T-helper 1 cell treated with Interleukin-12 subunit alpha and Interleukin-12 subunit beta and Interleukin-4 antibody, amounts not matched to agents 30 μg/mL and 1 μg/mL, for 36 hours (primary cell): ENCODE results near the gene SMYD2.

Experiments used
- H3K27ac Mint-ChIP-seq: one replicate; pipeline ENCODE4 v1.8.0; 2021; ENCODE audit warnings: mild to moderate bottlenecking, mixed read lengths
- H3K27me3 Mint-ChIP-seq: one replicate; pipeline ENCODE4 v1.8.0; 2021; ENCODE audit warnings: low read depth, mixed read lengths
- H3K36me3 Mint-ChIP-seq: one replicate; pipeline ENCODE4 v1.8.0; 2021; ENCODE audit warnings: low read depth, mixed read lengths
- H3K4me1 Mint-ChIP-seq: one replicate; pipeline ENCODE4 v1.8.0; 2021; ENCODE audit warnings: low read depth, mixed read lengths
- H3K4me3 Mint-ChIP-seq: one replicate; pipeline ENCODE4 v1.8.0; 2021; ENCODE audit warnings: mild to moderate bottlenecking, moderate library complexity, mixed read lengths
- H3K9me3 Mint-ChIP-seq: one replicate; pipeline ENCODE4 v1.8.0; 2021; ENCODE audit warnings: mixed read lengths

SMYD2 gene

GRCh38 chr1:214324896-214325800 is 44.2 kb downstream of the SMYD2 start:
- H3K27ac Mint-ChIP-seq = no peak overlapping the region
- H3K36me3 Mint-ChIP-seq = peaks cover 5% of the 10 kb centered on the region
- H3K9me3 Mint-ChIP-seq = no peaks in the 10 kb centered on the region
- H3K27me3 Mint-ChIP-seq = no peaks in the 10 kb centered on the region
- H3K4me3 Mint-ChIP-seq = no peak overlapping the region
- no peaks in the 10 kb centered on the region for H3K4me1 Mint-ChIP-seq

- Mint-ChIP-seq H3K9me3 (no peaks in the 10 kb centered on the region), H3K36me3 (peaks cover 5% of the 10 kb centered on the region), H3K27ac (no peak overlapping the region), H3K4me3 (no peak overlapping the region), H3K27me3 (no peaks in the 10 kb centered on the region), H3K4me1 (no peaks in the 10 kb centered on the region)
These were observed 45.4 kb downstream of the SMYD2 start for GRCh38 chr1:214326406-214326805.

- Mint-ChIP-seq H3K27ac (no peak overlapping the region), H3K4me1 (peaks cover 5% of the 10 kb centered on the region), H3K36me3 (peaks cover 8% of the 10 kb centered on the region), H3K27me3 (no peaks in the 10 kb centered on the region), H3K4me3 (no peak overlapping the region), H3K9me3 (no peaks in the 10 kb centered on the region)
These were observed 46.6 kb downstream of the SMYD2 start for GRCh38 chr1:214327514-214327913.

GRCh38 chr1:214328770-214329469 is 48.0 kb downstream of the SMYD2 start:
- no peak overlapping the region for H3K4me3 Mint-ChIP-seq
- H3K27ac Mint-ChIP-seq = no peak overlapping the region
- H3K9me3 Mint-ChIP-seq = no peaks in the 10 kb centered on the region
- H3K36me3 Mint-ChIP-seq = peaks cover 8% of the 10 kb centered on the region
- H3K27me3 Mint-ChIP-seq = no peaks in the 10 kb centered on the region
- peaks cover 11% of the 10 kb centered on the region for H3K4me1 Mint-ChIP-seq

- no peaks in the 10 kb centered on the region for H3K9me3 Mint-ChIP-seq
- no peaks in the 10 kb centered on the region for H3K27me3 Mint-ChIP-seq
- no peak overlapping the region for H3K27ac Mint-ChIP-seq
- H3K36me3 Mint-ChIP-seq = peaks cover 9% of the 10 kb centered on the region
- peaks cover 11% of the 10 kb centered on the region for H3K4me1 Mint-ChIP-seq
- H3K4me3 Mint-ChIP-seq = no peak overlapping the region
These were observed 48.7 kb downstream of the SMYD2 start for GRCh38 chr1:214329470-214330220.

GRCh38 chr1:214330222-214330621 is 49.3 kb downstream of the SMYD2 start:
- no peaks in the 10 kb centered on the region for H3K27me3 Mint-ChIP-seq
- H3K4me1 Mint-ChIP-seq = peaks cover 11% of the 10 kb centered on the region
- H3K4me3 Mint-ChIP-seq = no peak overlapping the region
- H3K9me3 Mint-ChIP-seq = no peaks in the 10 kb centered on the region
- no peak overlapping the region for H3K27ac Mint-ChIP-seq
- H3K36me3 Mint-ChIP-seq = peaks cover 9% of the 10 kb centered on the region

GRCh38 chr1:214330715-214331114 is 49.8 kb downstream of the SMYD2 start:
- peaks cover 11% of the 10 kb centered on the region for H3K4me1 Mint-ChIP-seq
- H3K27ac Mint-ChIP-seq = no peak overlapping the region
- peaks cover 9% of the 10 kb centered on the region for H3K36me3 Mint-ChIP-seq
- H3K27me3 Mint-ChIP-seq = no peaks in the 10 kb centered on the region
- no peaks in the 10 kb centered on the region for H3K9me3 Mint-ChIP-seq
- H3K4me3 Mint-ChIP-seq = no peak overlapping the region

- no peak overlapping the region for H3K4me3 Mint-ChIP-seq
These were observed 50.2 kb downstream of the SMYD2 start for GRCh38 chr1:214331180-214331579.

GRCh38 chr1:214331827-214332423 is 51.0 kb downstream of the SMYD2 start:
- no peak overlapping the region for H3K27ac Mint-ChIP-seq
- H3K4me3 Mint-ChIP-seq = no peak overlapping the region
- H3K27me3 Mint-ChIP-seq = no peaks in the 10 kb centered on the region
- H3K9me3 Mint-ChIP-seq = no peaks in the 10 kb centered on the region
- H3K4me1 Mint-ChIP-seq = peaks cover 13% of the 10 kb centered on the region
- H3K36me3 Mint-ChIP-seq = peaks cover 7% of the 10 kb centered on the region

More at GRCh38 chr1:214331180-214331579, 50.2 kb downstream of the SMYD2 start:
- Mint-ChIP-seq H3K9me3 (no peaks in the 10 kb centered on the region), H3K27ac (no peak overlapping the region), H3K27me3 (no peaks in the 10 kb centered on the region), H3K36me3 (peaks cover 9% of the 10 kb centered on the region), H3K4me1 (peaks cover 11% of the 10 kb centered on the region)

- Mint-ChIP-seq H3K9me3 (no peaks in the 10 kb centered on the region), H3K4me1 (peaks cover 17% of the 10 kb centered on the region), H3K36me3 (peaks cover 11% of the 10 kb centered on the region)
These were observed 52.2 kb downstream of the SMYD2 start for GRCh38 chr1:214332946-214333798.

GRCh38 chr1:214335567-214335966 is 54.6 kb downstream of the SMYD2 start:
- peaks cover 13% of the 10 kb centered on the region for H3K36me3 Mint-ChIP-seq
- H3K9me3 Mint-ChIP-seq = no peaks in the 10 kb centered on the region
- no peak overlapping the region for H3K27ac Mint-ChIP-seq
- peaks cover 17% of the 10 kb centered on the region for H3K4me1 Mint-ChIP-seq
- no peak overlapping the region for H3K4me3 Mint-ChIP-seq
- H3K27me3 Mint-ChIP-seq = no peaks in the 10 kb centered on the region

More at GRCh38 chr1:214332946-214333798, 52.2 kb downstream of the SMYD2 start:
- H3K4me3 Mint-ChIP-seq = no peak overlapping the region
- peak overlapping the region; percentile 50 for H3K27ac Mint-ChIP-seq
- no peaks in the 10 kb centered on the region for H3K27me3 Mint-ChIP-seq

- Mint-ChIP-seq H3K4me1 (peaks cover 13% of the 10 kb centered on the region), H3K27ac (no peak overlapping the region), H3K4me3 (no peak overlapping the region), H3K9me3 (no peaks in the 10 kb centered on the region), H3K27me3 (no peaks in the 10 kb centered on the region), H3K36me3 (peaks cover 10% of the 10 kb centered on the region)
These were observed 56.1 kb downstream of the SMYD2 start for GRCh38 chr1:214337015-214337414.

- Mint-ChIP-seq H3K36me3 (peaks cover 10% of the 10 kb centered on the region), H3K4me1 (peaks cover 11% of the 10 kb centered on the region), H3K9me3 (no peaks in the 10 kb centered on the region), H3K4me3 (no peak overlapping the region), H3K27me3 (no peaks in the 10 kb centered on the region), H3K27ac (no peak overlapping the region)
These were observed 56.6 kb downstream of the SMYD2 start for GRCh38 chr1:214337511-214337910.
